ENCODE results near the gene NAV2. TPM values are rescaled to one million over a fixed set of nuclear protein-coding genes. Genes with fewer than 3 reads are reported as not detected.
A peak's percentile ranks its signal among the peaks of the same experiment; 100 is the strongest.

NAV2 gene
- total and polyA plus RNA-seq, 5 donors, result 4.4 to 12.9 (median 8.6) TPM

DNA sequence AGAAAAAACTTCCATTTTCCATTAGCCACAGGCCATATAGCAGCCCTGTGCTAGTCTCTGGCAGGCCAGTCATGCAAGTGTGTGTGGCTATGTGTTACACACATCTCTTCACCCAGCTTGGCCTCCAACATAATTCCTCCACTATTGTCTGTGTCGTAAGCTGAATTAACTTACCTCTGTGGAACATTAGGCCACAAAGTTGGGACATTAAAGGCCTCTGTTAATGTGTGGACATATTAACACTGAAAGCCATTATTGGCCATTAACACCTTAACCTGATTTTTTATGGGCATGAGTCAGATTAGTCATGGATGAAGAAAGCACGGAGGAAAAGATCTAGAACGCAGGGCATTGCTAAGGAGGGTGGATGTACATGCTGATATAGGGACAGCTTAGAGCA lies 347.5 kb downstream of the NAV2 start:
- Histone ChIP-seq H3K27me3 (ENCODE audit: control insufficient read depth, insufficient read depth) (no peaks in the 10 kb centered on the region), H3K4me3 (ENCODE audit: low read length) (no peak overlapping the region), H3K9me3 (ENCODE audit: control insufficient read depth, low read length) (no peaks in the 10 kb centered on the region), H3K4me1 (ENCODE audit: control insufficient read depth, insufficient read depth, low read length) (no peaks in the 10 kb centered on the region), H3K27ac (ENCODE audit: low read length) (no peak overlapping the region)
- intact Hi-C loops (cut with DNase I), result no loop called here
- DNase-seq (no peak), ATAC-seq (no peak)
- 92% methylated on average over 3 of the region's 3 CpGs for WGBS

DNA sequence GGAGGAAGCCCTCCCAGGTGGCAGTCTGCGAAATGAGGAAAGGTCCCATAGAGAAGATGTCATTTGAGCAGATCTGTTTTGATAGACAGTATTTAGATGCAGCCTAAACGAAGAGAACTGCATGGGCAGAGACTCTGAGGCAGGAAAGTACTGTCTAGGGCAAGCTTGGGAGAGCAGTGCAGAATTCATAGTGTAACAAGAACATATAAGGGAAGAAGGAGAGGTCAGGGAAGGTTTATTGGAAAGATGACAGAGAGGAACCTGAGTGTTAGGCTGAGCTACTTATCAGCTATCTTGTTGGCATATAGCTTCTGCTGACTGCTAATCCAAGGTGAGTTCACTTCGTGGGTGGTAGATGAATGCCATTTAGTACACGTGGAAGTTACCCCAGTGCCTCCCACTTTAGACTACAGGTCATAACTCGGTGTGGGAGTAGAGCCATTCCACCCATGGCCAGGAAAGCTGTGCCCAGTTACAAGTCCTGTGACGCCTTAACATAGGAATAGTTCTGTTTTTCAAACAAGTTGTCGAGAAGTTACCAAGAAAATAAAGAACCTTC lies 348.1 kb downstream of the NAV2 start:
- intact Hi-C loops (cut with DNase I), result no loop called here
- ATAC-seq, result no peak
- H3K9me3 ChIP-seq (ENCODE audit: control insufficient read depth, low read length), result no peaks in the 10 kb centered on the region

DNA sequence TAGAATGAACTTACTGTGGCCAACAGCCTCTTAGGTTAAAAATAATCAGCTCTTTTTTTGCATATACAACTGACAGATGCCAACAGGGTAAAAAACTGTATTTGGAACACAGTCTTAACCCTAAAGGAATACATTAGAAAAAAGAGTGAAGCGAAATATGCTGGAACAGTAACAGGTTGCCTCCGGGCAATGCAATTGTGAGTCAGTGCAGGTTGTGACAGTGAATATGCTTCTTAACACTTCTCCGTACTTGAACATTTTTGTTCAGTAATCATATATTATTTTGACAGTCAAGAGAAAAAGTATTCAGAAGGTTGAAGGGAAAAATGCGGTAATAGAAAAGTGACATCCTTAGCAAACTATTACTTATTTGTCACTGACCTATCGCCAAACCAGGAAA lies 349.1 kb downstream of the NAV2 start:
- intact Hi-C loops (cut with DNase I), result no loop called here
- no peak for ATAC-seq
- no peak overlapping the region for H3K4me3 ChIP-seq (ENCODE audit: low read length)

More for the DNA sequence above, 348.1 kb downstream of the NAV2 start:
- Histone ChIP-seq H3K27ac (ENCODE audit: low read length) (no peak overlapping the region), H3K4me1 (ENCODE audit: control insufficient read depth, insufficient read depth, low read length) (peaks cover 2% of the 10 kb centered on the region), H3K27me3 (ENCODE audit: control insufficient read depth, insufficient read depth) (no peaks in the 10 kb centered on the region), H3K4me3 (ENCODE audit: low read length) (no peak overlapping the region)
- no peak for DNase-seq
- 80% methylated on average over 7 of the region's 7 CpGs for WGBS

DNA sequence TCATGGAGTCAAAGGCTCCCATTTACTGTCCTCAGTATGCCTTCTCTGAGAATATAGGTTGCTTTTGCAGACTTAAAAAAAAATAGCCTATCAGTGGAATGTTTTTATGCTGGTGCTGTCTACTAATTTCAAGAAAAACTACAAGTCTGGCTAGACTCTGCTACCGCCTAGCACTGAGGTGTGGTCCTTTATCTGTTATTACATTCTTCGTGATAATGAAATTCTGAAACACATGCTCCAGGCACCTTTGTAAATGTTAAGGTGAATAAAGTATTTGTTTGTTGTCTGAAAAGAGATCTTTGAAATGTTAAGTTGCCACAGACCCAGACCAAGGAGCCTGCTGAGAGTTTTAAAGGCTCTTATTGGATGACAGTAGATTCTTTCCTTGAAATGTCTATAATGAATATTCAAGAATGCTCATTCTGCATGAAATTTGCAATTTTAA lies 352.3 kb downstream of the NAV2 start:
- intact Hi-C loops (cut with DNase I), result no loop called here
- peaks cover 2% of the 10 kb centered on the region for H3K4me1 ChIP-seq (ENCODE audit: control insufficient read depth, insufficient read depth, low read length)
- ATAC-seq (no peak), DNase-seq (no peak)
- no peaks in the 10 kb centered on the region for H3K27me3 ChIP-seq (ENCODE audit: control insufficient read depth, insufficient read depth)
- no peak overlapping the region for H3K4me3 ChIP-seq (ENCODE audit: low read length)
- H3K9me3 ChIP-seq (ENCODE audit: control insufficient read depth, low read length), result no peaks in the 10 kb centered on the region
- 84% methylated on average over 2 of the region's 2 CpGs for whole genome bisulfite sequencing
- no peak overlapping the region for H3K27ac ChIP-seq (ENCODE audit: low read length)

More for the DNA sequence above, 349.1 kb downstream of the NAV2 start:
- no peak for DNase-seq
- H3K4me1 ChIP-seq (ENCODE audit: control insufficient read depth, insufficient read depth, low read length), result peaks cover 2% of the 10 kb centered on the region
- WGBS, result 98% methylated on average over 5 of the region's 5 CpGs
- H3K27ac ChIP-seq (ENCODE audit: low read length), result no peak overlapping the region
- H3K9me3 ChIP-seq (ENCODE audit: control insufficient read depth, low read length), result no peaks in the 10 kb centered on the region
- H3K27me3 ChIP-seq (ENCODE audit: control insufficient read depth, insufficient read depth), result no peaks in the 10 kb centered on the region

DNA sequence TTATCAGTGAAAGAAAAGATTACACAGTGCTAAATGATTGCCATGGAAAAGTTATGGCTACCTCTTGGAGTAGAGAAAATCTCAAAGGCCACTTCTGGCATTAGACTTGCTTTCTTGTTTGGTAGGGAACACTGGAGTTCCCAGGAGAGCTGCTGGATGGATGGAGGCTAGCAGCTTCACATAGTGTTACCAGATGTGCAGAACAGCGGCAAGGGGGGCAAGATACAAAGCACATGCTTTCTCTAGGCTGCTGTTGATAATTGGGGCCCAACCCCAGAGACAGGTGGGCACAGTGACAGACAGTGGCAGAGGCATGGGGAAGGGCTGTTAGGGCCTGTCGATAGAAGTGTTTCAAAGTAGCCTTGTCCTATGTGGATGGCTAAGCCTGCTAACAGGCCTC lies 352.8 kb downstream of the NAV2 start:
- 81% methylated on average over 2 of the region's 2 CpGs for WGBS
- Histone ChIP-seq H3K4me1 (ENCODE audit: control insufficient read depth, insufficient read depth, low read length) (peaks cover 2% of the 10 kb centered on the region), H3K27me3 (ENCODE audit: control insufficient read depth, insufficient read depth) (no peaks in the 10 kb centered on the region), H3K9me3 (ENCODE audit: control insufficient read depth, low read length) (no peaks in the 10 kb centered on the region), H3K4me3 (ENCODE audit: low read length) (no peak overlapping the region), H3K27ac (ENCODE audit: low read length) (no peak overlapping the region)
- no peak for ATAC-seq
- no peak for DNase-seq
- intact Hi-C loops (cut with DNase I), result no loop called here

DNA sequence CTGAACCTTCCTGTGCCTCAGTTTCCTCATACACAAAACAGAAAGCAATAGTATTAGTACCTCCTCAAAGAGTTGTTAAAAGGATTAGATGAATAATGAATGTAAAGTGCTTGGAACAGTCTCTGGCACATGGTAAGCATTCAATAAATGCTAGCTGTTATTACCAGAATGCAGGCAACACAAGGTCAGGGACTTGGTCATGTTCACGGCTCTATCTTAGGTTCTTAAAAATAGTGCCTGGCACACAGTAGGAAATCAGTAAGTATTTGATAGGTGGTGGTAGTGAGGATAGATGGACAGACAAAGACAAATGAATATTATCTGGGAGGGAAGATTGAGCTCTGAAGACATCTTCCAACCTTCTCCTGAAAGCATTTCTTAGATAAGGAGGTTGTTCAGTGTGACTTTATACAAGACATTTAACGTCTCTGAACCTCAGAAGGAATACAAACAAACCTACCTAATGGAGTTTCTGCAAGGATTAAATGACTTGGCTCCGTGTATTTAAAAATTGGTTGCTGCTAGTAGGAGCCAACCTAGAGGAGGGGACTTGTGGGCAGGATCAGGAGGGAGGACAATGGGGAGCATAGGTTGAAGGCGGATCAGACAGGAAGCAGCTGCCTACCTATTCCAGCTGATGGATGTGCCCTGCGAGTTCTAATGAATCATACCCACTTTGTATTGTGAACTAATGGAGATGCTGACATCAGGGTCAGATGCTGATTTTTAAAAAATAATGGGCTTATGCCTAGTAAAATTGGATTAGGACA lies 353.6 kb downstream of the NAV2 start:
- peak in 1 of 2 donors; percentile 28 for ATAC-seq

DNA sequence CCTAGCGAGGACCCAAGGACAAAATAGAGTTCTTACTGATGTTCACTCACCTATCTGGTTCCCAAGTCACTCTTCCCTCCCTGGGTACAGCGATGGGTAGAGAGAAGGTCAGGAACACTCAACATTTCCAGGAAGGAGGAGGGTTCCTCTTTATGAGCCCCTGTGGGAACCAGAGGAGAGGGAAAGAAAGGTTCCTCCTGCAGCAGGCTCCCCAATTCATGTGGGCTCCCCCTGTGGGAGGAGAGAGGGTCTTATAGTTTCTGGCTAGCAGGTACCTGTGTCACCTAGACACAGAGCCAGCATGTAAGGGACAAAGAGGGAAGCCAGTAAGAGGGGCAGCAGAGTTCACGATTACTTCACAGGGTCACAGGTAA lies 354.1 kb downstream of the NAV2 start:
- 96% methylated on average over 3 of the region's 3 CpGs for WGBS
- intact Hi-C loops (cut with DNase I), result no loop called here
- ATAC-seq, result no peak

More for the DNA sequence above, 353.6 kb downstream of the NAV2 start:
- Histone ChIP-seq H3K27ac (ENCODE audit: low read length) (no peak overlapping the region), H3K9me3 (ENCODE audit: control insufficient read depth, low read length) (no peaks in the 10 kb centered on the region), H3K27me3 (ENCODE audit: control insufficient read depth, insufficient read depth) (no peaks in the 10 kb centered on the region), H3K4me3 (ENCODE audit: low read length) (no peak overlapping the region), H3K4me1 (ENCODE audit: control insufficient read depth, insufficient read depth, low read length) (peaks cover 2% of the 10 kb centered on the region)
- 82% methylated on average over 5 of the region's 5 CpGs for WGBS
- intact Hi-C loops (cut with DNase I), result no loop called here
- no peak for DNase-seq

DNA sequence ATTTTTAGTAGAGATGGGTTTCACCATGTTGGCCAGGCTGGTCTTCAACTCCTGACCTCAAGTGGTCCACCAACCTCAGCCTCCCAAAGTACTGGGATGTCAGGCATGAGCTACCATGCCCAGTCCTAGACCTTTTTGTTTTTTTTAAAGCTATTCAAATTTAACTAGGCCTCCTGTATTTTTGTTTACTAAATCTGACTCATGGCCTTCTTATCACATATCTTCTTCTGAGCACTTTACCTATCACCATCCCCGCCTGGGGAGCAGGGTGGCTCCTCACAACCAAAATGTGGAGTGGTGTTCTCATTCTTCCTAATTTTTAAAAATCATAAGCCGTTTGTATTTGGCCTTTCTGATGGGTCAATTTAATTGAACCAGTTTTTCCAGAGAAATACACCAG lies 355.0 kb downstream of the NAV2 start:
- DNase-seq, result no peak
- ATAC-seq, result no peak
- Histone ChIP-seq H3K9me3 (ENCODE audit: control insufficient read depth, low read length) (no peaks in the 10 kb centered on the region), H3K27me3 (ENCODE audit: control insufficient read depth, insufficient read depth) (no peaks in the 10 kb centered on the region), H3K27ac (ENCODE audit: low read length) (no peak overlapping the region), H3K4me1 (ENCODE audit: control insufficient read depth, insufficient read depth, low read length) (peaks cover 2% of the 10 kb centered on the region), H3K4me3 (ENCODE audit: low read length) (no peak overlapping the region)
- WGBS, result 80% methylated on average over 2 of the region's 2 CpGs
- intact Hi-C loops (cut with DNase I), result no loop called here

More for the DNA sequence above, 354.1 kb downstream of the NAV2 start:
- no peak for DNase-seq
- Histone ChIP-seq H3K4me1 (ENCODE audit: control insufficient read depth, insufficient read depth, low read length) (peaks cover 2% of the 10 kb centered on the region), H3K9me3 (ENCODE audit: control insufficient read depth, low read length) (no peaks in the 10 kb centered on the region), H3K27me3 (ENCODE audit: control insufficient read depth, insufficient read depth) (no peaks in the 10 kb centered on the region), H3K4me3 (ENCODE audit: low read length) (no peak overlapping the region), H3K27ac (ENCODE audit: low read length) (no peak overlapping the region)

DNA sequence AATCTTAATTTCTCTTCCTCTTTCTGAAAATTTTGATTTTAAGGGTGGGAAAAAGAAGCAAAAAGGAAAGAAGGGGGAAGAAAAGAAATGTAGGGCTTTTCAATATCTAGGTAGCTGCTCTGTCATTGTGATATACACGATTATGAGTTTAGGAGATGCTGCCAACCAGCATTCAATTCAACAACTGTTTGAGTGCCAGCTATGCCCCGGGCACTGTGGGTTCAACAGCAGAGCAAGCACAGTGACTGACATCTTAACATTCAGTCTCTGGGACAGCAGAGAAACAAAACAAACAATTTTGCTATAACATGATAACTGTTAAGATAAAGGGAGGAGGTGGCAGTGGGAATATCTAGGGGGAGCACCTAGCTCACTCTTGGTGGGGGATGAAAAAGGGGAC lies 356.1 kb downstream of the NAV2 start:
- ATAC-seq, result no peak
- Histone ChIP-seq H3K9me3 (ENCODE audit: control insufficient read depth, low read length) (no peaks in the 10 kb centered on the region), H3K27me3 (ENCODE audit: control insufficient read depth, insufficient read depth) (no peaks in the 10 kb centered on the region), H3K4me1 (ENCODE audit: control insufficient read depth, insufficient read depth, low read length) (peaks cover 2% of the 10 kb centered on the region), H3K4me3 (ENCODE audit: low read length) (no peak overlapping the region), H3K27ac (ENCODE audit: low read length) (no peak overlapping the region)
- intact Hi-C loops (cut with DNase I), result no loop called here
- DNase-seq, result no peak
- WGBS, result 59% methylated on average over 2 of the region's 2 CpGs

DNA sequence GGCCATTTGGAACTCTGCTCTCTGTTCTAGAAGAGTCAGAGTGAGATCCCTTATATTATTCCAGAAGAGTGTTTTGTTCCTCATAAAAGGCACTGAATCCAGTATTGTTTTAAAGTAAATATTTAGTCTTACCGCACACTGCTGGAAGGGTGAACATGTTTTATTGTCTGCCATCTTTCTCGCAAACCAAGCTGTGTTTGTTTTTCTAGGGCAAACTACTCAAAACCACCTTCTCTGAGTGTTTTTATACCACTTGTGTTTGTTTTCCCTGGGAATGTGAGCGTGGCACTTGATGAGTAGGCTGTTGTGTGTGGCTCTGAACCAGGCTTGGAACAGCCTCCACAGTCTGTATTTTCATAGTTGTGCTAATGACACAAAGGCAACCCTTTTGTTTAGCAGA lies 357.8 kb downstream of the NAV2 start:
- no peaks in the 10 kb centered on the region for H3K9me3 ChIP-seq (ENCODE audit: control insufficient read depth, low read length)
- DNase-seq (no peak), ATAC-seq (no peak)
- no peaks in the 10 kb centered on the region for H3K27me3 ChIP-seq (ENCODE audit: control insufficient read depth, insufficient read depth)
- intact Hi-C loops (cut with DNase I), result no loop called here
- H3K4me1 ChIP-seq (ENCODE audit: control insufficient read depth, insufficient read depth, low read length), result peaks cover under 1% of the 10 kb centered on the region
- no peak overlapping the region for H3K27ac ChIP-seq (ENCODE audit: low read length)
- H3K4me3 ChIP-seq (ENCODE audit: low read length), result no peak overlapping the region
- 90% methylated on average over 3 of the region's 3 CpGs for WGBS

DNA sequence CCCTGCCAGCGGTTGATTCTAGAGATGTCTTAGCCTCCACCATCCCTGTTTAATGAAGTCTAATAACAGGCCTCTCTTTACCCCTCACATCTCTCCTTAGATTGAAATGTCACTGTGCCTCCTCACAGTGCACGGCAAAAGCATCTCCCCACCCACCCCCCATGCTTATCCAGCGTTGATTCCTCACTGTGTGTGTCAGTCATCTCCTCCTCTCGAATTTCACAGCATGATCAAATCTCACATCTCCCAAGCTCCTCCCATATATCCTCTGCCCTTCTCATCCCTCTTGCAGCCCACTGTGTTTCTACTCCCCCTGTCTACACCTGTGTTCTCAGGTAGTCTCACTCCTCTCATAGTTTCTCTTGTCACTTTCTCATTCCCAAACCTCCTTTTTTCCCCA lies 363.0 kb downstream of the NAV2 start:
- H3K27me3 ChIP-seq (ENCODE audit: control insufficient read depth, insufficient read depth), result no peaks in the 10 kb centered on the region
- DNase-seq (no peak), ATAC-seq (no peak)
- 83% methylated on average over 4 of the region's 4 CpGs for WGBS
- H3K4me3 ChIP-seq (ENCODE audit: low read length), result no peak overlapping the region
- H3K9me3 ChIP-seq (ENCODE audit: control insufficient read depth, low read length), result no peaks in the 10 kb centered on the region
- no peaks in the 10 kb centered on the region for H3K4me1 ChIP-seq (ENCODE audit: control insufficient read depth, insufficient read depth, low read length)
- H3K27ac ChIP-seq (ENCODE audit: low read length), result no peak overlapping the region
- intact Hi-C loops (cut with DNase I), result no loop called here
